ENCODE measurements around the gene CCDC180. TPM values are rescaled to one million over a fixed set of nuclear protein-coding genes. Genes with fewer than 3 reads are reported as not detected.

The CCDC180 gene
- total RNA-seq, 2 experiments from 2014 or later: 0.13 to 1.2 TPM

- intact Hi-C loops (cut with micrococcal nuclease; ENCODE audit: unreplicated experiment): no loop called here
- no peaks in the 10 kb centered on the region for H4K20me1 ChIP-seq (ENCODE audit: insufficient read depth, low read length)
- no peaks in the 10 kb centered on the region for H3K36me3 ChIP-seq (ENCODE audit: insufficient read depth, low read length)
- no peak overlapping the region for H3K27ac ChIP-seq (ENCODE audit: low read depth, low read length, poor library complexity, severe bottlenecking)
- no peak for DNase-seq (ENCODE audit: low spot score)
- no peak overlapping the region for H3K4me3 ChIP-seq (ENCODE audit: low read depth, low read length, poor library complexity, severe bottlenecking)
- ChIA-PET POLR2A (interaction anchor here (0.7 to 1.2 kb wide), 3 partner anchors 8 to 35 kb away, joined by 3 read pairs; no protein-coding TSS in a partner anchor), CTCF (ENCODE audit: unreplicated experiment) (no interaction called here)
- H3K79me2 ChIP-seq (ENCODE audit: insufficient read depth, low read depth, low read length): no peaks in the 10 kb centered on the region
- H3K4me1 ChIP-seq (ENCODE audit: insufficient read depth, low read length, poor library complexity, severe bottlenecking): no peaks in the 10 kb centered on the region
- BruUV-seq (replicated peaks): no TSS peak
- no peaks in the 10 kb centered on the region for H3K9me3 ChIP-seq (ENCODE audit: low read length)
- H3K4me2 ChIP-seq (ENCODE audit: low read length): no peak overlapping the region
- no peak overlapping the region for H2AFZ ChIP-seq (ENCODE audit: low read length)
- H3K9me2 ChIP-seq (ENCODE audit: insufficient read depth, low read length): no peaks in the 10 kb centered on the region
- TF ChIP-seq CTCF (conservative IDR thresholded peaks at IDR 0.05; ENCODE audit: low read length): no peak
- no peak for TF ChIP-seq EZH2phosphoT487 (IDR thresholded peaks at IDR 0.05; ENCODE audit: borderline replicate concordance, low read depth, low read length)
Observed at GRCh38 chr9:97272072-97272471, 35.4 kb upstream of the CCDC180 start.

GRCh38 chr9:97276310-97276852, 31.1 kb upstream of the CCDC180 start:
- no peak overlapping the region for H3K4me3 ChIP-seq (ENCODE audit: low read depth, low read length, poor library complexity, severe bottlenecking)
- H3K79me2 ChIP-seq (ENCODE audit: insufficient read depth, low read depth, low read length): no peaks in the 10 kb centered on the region
- intact Hi-C loops (cut with micrococcal nuclease; ENCODE audit: unreplicated experiment): no loop called here
- no peak overlapping the region for H3K4me2 ChIP-seq (ENCODE audit: low read length)
- POLR2A ChIA-PET: no interaction called here
- DNase-seq (ENCODE audit: low spot score): no peak
- H3K9me3 ChIP-seq (ENCODE audit: low read length): no peaks in the 10 kb centered on the region
- no peaks in the 10 kb centered on the region for H3K4me1 ChIP-seq (ENCODE audit: insufficient read depth, low read length, poor library complexity, severe bottlenecking)
- TF ChIP-seq EZH2phosphoT487 (IDR thresholded peaks at IDR 0.05; ENCODE audit: borderline replicate concordance, low read depth, low read length): no peak
- TF ChIP-seq CTCF (conservative IDR thresholded peaks at IDR 0.05; ENCODE audit: low read length): no peak
- no TSS peak for BruUV-seq (replicated peaks)
- no peak overlapping the region for H3K27ac ChIP-seq (ENCODE audit: low read depth, low read length, poor library complexity, severe bottlenecking)
- no peaks in the 10 kb centered on the region for H3K9me2 ChIP-seq (ENCODE audit: insufficient read depth, low read length)
- CTCF ChIA-PET (ENCODE audit: unreplicated experiment): no interaction called here
- H4K20me1 ChIP-seq (ENCODE audit: insufficient read depth, low read length): no peaks in the 10 kb centered on the region
- H2AFZ ChIP-seq (ENCODE audit: low read length): no peak overlapping the region
- H3K36me3 ChIP-seq (ENCODE audit: insufficient read depth, low read length): no peaks in the 10 kb centered on the region

- Histone ChIP-seq H3K9me2 (ENCODE audit: insufficient read depth, low read length) (no peaks in the 10 kb centered on the region), H3K4me3 (ENCODE audit: low read depth, low read length, poor library complexity, severe bottlenecking) (no peak overlapping the region), H4K20me1 (ENCODE audit: insufficient read depth, low read length) (no peaks in the 10 kb centered on the region), H3K9me3 (ENCODE audit: low read length) (no peaks in the 10 kb centered on the region), H3K27ac (ENCODE audit: low read depth, low read length, poor library complexity, severe bottlenecking) (no peak overlapping the region), H3K79me2 (ENCODE audit: insufficient read depth, low read depth, low read length) (no peaks in the 10 kb centered on the region), H3K4me2 (ENCODE audit: low read length) (no peak overlapping the region), H2AFZ (ENCODE audit: low read length) (no peak overlapping the region), H3K36me3 (ENCODE audit: insufficient read depth, low read length) (no peaks in the 10 kb centered on the region), H3K4me1 (ENCODE audit: insufficient read depth, low read length, poor library complexity, severe bottlenecking) (no peaks in the 10 kb centered on the region)
- no peak for DNase-seq (ENCODE audit: low spot score)
- BruUV-seq (replicated peaks): no TSS peak
- intact Hi-C loops (cut with micrococcal nuclease; ENCODE audit: unreplicated experiment): no loop called here
- ChIA-PET POLR2A (interaction anchor here (0.6 kb wide), 1 partner anchor 47 kb away, joined by 3 read pairs; no protein-coding TSS in a partner anchor), CTCF (ENCODE audit: unreplicated experiment) (no interaction called here)
- TF ChIP-seq CTCF (conservative IDR thresholded peaks at IDR 0.05; ENCODE audit: low read length): no peak
- no peak for TF ChIP-seq EZH2phosphoT487 (IDR thresholded peaks at IDR 0.05; ENCODE audit: borderline replicate concordance, low read depth, low read length)
Observed at GRCh38 chr9:97277953-97278352, 29.5 kb upstream of the CCDC180 start.

Measured in OCI-LY7 (cell line).